ENCODE results near the gene SEMA4B. TPM values are rescaled to one million over a fixed set of nuclear protein-coding genes. Genes with fewer than 3 reads are reported as not detected.

SEMA4B gene
- total and polyA plus RNA-seq, 11 donors: 13.8 to 105 (median 21.0) TPM

DNA sequence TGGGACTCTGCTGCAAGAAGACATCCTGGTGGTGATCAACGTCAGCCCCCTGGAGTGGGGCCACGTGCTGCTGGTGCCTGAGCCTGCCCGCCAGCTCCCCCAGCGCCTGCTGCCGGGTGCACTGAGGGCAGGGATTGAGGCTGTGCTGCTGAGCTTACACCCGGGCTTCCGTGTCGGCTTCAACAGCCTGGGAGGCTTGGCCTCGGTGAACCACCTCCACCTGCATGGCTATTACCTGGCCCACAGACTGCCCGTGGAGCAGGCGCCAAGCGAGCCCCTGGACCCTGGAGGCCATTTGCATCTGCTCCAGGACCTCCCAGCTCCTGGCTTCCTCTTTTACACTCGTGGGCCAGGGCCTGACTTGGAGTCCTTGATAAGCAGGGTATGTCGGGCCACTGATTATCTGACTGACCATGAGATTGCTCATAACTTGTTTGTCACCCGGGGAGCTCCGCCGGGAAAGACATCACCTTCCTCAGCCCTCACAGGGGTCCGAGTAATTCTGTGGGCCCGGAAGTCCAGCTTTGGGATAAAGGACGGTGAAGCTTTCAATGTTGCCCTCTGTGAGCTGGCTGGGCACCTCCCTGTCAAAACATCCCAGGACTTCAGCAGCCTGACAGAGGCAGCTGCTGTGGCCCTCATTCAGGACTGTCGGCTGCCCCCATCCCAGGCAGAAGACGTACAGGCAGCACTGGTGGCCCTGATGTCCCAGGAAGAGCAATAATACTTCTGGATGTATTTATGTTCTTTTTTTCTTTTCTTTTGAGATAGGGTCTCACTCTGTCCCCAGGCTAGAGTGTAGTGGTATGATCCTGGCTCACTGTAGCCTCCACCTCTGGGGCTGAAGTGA is 40.4 kb downstream of the SEMA4B start:
- TF ChIP-seq, protein P1, sequence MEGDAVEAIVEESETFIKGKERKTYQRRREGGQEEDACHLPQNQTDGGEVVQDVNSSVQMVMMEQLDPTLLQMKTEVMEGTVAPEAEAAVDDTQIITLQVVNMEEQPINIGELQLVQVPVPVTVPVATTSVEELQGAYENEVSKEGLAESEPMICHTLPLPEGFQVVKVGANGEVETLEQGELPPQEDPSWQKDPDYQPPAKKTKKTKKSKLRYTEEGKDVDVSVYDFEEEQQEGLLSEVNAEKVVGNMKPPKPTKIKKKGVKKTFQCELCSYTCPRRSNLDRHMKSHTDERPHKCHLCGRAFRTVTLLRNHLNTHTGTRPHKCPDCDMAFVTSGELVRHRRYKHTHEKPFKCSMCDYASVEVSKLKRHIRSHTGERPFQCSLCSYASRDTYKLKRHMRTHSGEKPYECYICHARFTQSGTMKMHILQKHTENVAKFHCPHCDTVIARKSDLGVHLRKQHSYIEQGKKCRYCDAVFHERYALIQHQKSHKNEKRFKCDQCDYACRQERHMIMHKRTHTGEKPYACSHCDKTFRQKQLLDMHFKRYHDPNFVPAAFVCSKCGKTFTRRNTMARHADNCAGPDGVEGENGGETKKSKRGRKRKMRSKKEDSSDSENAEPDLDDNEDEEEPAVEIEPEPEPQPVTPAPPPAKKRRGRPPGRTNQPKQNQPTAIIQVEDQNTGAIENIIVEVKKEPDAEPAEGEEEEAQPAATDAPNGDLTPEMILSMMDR (IDR thresholded peaks at IDR 0.05): peak in 1 of 12 donors; percentile 5
- TF ChIP-seq POLR2A (IDR thresholded peaks at IDR 0.05): no peak
- H3K27me3 ChIP-seq: no peaks in the 10 kb centered on the region
- intact Hi-C loops (cut with DNase I): no loop called here
- no peak overlapping the region for H3K4me3 ChIP-seq
- peak in 1 of 5 donors; percentile 56 for DNase-seq
- peak; percentile 69 to 82 (median 78) for ATAC-seq
- H3K9me3 ChIP-seq: no peaks in the 10 kb centered on the region
- peaks cover 0 to 56% (median 35%) of the 10 kb centered on the region in 9 donors for H3K36me3 ChIP-seq
- peaks cover 0 to 13% (median 0%) of the 10 kb centered on the region in 12 donors for H3K4me1 ChIP-seq
- 43 to 63% (median 49%) methylated on average over 11 to 22 of the region's 22 CpGs for WGBS, 4 donors
- H3K27ac ChIP-seq: peak overlapping the region in 6 of 12 donors; percentile 9 to 52 (median 38)

DNA sequence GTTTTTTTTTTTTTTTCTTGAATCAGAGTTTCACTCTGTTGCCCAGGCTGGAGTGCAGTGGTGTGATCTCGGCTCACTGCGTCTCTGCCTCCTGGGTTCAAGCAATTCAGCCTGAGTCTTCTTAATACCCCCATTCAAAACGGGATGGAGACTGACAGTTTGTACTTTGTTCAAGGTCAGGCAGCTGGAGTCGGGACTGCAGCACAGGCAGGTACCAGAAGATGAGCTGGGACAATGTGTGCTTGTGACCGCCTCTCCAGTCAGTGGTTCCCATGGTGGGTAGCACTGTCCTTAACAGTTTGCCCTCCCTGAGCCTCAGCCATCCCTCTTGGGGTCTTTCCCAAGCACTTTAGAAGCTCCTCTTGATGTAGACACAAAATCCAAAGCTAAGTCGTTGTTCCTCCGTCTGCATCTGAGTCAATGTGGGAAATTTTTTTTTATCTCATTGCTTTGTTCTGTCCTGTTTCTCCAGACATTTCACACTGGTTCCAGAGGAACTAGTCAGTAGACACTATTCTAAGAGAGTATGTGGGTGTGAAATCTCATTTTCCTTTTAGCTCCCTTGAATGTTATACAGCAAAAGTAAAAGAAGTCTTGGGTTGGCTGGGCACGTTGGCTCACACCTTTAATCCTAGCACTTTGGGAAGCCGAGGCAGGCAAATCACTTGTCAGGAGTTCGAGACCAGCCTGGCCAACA is 43.0 kb downstream of the SEMA4B start:
- peaks cover 0 to 32% (median 10%) of the 10 kb centered on the region in 9 donors for H3K36me3 ChIP-seq
- peaks cover 0 to 23% (median 4%) of the 10 kb centered on the region in 12 donors for H3K4me1 ChIP-seq
- no peak for ATAC-seq
- no peak overlapping the region for H3K27ac ChIP-seq
- H3K9me3 ChIP-seq: no peaks in the 10 kb centered on the region
- WGBS, 4 donors: 86 to 93% (median 88%) methylated on average over 10 of the region's 10 CpGs
- no peak for TF ChIP-seq POLR2A (IDR thresholded peaks at IDR 0.05)
- TF ChIP-seq, protein P1 (IDR thresholded peaks at IDR 0.05): no peak
- DNase-seq: no peak
- no peaks in the 10 kb centered on the region for H3K27me3 ChIP-seq
- intact Hi-C loops (cut with DNase I): no loop called here
- no peak overlapping the region for H3K4me3 ChIP-seq

DNA sequence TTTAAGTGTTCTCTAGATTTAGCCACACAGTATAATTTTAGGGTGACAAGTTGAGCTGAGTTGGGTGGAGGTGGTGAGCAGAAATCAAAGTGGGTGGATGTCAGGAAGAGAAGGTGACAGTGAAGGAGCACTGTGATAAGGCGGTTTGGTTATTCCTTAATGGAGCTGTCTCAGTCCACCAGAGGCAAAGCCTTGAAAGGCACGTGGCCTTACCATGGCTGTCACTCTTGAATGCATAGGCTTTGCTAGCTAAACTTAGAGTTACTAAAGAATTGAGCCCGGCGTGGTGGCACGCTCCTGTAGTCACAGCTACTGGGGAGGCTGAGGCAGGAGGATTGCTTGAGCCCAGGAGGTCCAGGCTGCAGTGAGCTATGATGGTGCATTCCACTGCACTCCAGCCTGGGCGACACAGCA is 47.7 kb downstream of the SEMA4B start:
- ATAC-seq: peak; percentile 26 to 78 (median 70)
- intact Hi-C loops (cut with DNase I): loop anchor here in 1 of 10 donors (1.0 kb wide), 1 partner anchor 14 kb away; the partner anchor contains the start of gene GDPGP1
- WGBS, 4 donors: 36 to 45% (median 40%) methylated on average over 6 of the region's 6 CpGs

More for the DNA sequence above, 47.7 kb downstream of the SEMA4B start:
- no peak for TF ChIP-seq POLR2A (IDR thresholded peaks at IDR 0.05)
- TF ChIP-seq, protein P1 (IDR thresholded peaks at IDR 0.05): no peak
- H3K4me1 ChIP-seq: peaks cover 0 to 22% (median 11%) of the 10 kb centered on the region in 12 donors
- DNase-seq: no peak
- no peaks in the 10 kb centered on the region for H3K9me3 ChIP-seq
- H3K4me3 ChIP-seq: peak overlapping the region in 10 of 12 donors; percentile 45 to 94 (median 60)
- no peaks in the 10 kb centered on the region for H3K36me3 ChIP-seq
- peak overlapping the region in 11 of 12 donors; percentile 22 to 81 (median 60) for H3K27ac ChIP-seq
- no peaks in the 10 kb centered on the region for H3K27me3 ChIP-seq
